GM19397 (cell line): ENCODE results near the gene TTC16.
"Not testable (repeated sequence)": the region's sequence is repeated elsewhere in the genome, so short reads cannot be mapped to it uniquely, and the experiment has no call there.

Experiments
- ATAC-seq: cut with Tn5 transposase; IDR thresholded peaks from one replicate; pipeline ENCODE4 v1.9.1; 2021; ENCODE audit warnings: mild to moderate bottlenecking, moderate library complexity; ENCODE audit not compliant: unreplicated experiment

The TTC16 gene

GRCh38 chr9:127767410-127767809 is 51.5 kb downstream of the TTC16 start:
- ATAC-seq, result no peak

DNA sequence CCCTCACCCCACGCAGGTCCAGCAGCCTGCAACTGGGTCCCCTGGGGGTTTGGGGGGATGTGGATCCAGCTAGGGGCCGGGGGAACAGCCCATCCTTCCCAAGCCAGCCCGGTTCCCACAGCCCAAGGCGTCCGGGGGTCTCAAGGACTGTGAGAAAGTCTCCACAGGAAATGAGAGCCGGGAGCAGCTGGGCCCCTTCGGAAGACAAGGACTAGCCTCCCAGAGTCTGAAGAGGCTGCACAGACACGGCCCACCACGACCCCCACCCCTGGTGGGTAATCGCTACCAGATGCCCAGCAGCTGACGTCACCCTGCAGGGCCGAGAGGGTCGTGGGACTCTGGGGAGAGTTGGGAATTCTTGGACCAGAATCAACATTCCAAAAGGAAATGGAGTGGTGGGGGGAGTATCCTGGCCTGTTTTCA is 52.0 kb downstream of the TTC16 start:
- ATAC-seq, result no peak

DNA sequence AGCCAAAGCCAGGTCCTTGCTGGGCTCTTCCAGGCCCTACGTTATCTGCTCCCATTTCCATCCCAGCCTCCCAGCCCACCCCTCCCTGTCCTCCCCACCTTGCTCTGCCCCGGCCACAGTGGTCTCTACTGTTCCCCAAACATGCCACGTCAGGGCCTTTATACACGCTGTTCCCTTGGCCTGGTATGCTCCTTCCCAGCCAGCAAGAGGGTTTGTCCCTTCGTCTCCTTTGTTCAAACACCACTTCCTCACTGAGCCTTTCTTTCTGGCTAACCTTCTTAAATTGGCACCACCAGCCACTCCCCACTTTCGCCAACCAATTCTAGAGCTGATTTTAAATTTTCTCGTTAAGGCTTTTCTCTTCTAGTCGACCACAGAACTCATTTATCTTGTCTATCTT is 52.8 kb downstream of the TTC16 start:
- no peak for ATAC-seq

GRCh38 chr9:127769101-127769500 is 53.2 kb downstream of the TTC16 start:
- ATAC-seq, result no peak

- no peak for ATAC-seq
These were observed 54.2 kb downstream of the TTC16 start for GRCh38 chr9:127769929-127770582.

- no peak for ATAC-seq
These were observed 54.7 kb downstream of the TTC16 start for GRCh38 chr9:127770583-127770904.

- peak; percentile 80 for ATAC-seq
These were observed 55.2 kb downstream of the TTC16 start for GRCh38 chr9:127770905-127771569.

- ATAC-seq, result no peak
These were observed 55.8 kb downstream of the TTC16 start for GRCh38 chr9:127771570-127772189.

DNA sequence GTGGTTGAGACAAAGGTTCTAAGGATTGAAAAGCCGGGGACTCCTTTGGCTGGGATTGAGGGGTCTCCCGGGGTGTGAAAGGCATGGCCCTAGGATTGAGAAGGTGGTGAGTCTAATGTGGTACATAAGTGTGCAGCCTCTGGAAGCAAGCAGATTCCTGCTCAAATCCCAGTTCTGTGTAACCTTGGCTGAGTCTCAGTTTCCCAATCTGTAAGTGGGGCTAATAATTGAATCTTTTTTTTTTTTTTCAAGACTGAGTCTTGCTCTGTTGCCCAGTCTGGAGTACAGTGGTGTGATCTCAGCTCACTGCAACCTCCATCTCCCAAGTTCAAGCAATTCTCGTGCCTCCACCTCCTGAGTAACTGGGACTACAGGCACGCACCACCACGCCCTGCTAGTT is 56.7 kb downstream of the TTC16 start:
- no peak for ATAC-seq

DNA sequence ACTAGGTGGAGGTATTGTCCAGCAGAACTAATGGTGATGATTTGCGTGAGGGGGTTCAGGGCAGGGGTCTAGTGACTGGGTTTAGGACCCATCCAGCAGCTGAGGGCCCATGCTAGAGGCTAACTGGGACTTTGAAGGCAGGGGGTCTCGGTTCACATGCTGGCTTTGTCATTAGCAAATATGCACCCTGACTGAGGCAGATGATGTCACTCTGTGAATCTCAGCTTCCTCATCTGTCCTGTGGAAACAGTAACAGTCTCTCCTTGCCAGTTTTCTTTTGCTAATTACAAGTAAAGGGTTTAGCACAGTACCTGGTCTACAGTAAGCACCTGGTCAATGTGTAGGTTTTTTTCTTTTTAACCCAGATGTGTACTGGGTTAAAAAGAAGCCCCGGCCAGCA is 57.4 kb downstream of the TTC16 start:
- no peak for ATAC-seq

DNA sequence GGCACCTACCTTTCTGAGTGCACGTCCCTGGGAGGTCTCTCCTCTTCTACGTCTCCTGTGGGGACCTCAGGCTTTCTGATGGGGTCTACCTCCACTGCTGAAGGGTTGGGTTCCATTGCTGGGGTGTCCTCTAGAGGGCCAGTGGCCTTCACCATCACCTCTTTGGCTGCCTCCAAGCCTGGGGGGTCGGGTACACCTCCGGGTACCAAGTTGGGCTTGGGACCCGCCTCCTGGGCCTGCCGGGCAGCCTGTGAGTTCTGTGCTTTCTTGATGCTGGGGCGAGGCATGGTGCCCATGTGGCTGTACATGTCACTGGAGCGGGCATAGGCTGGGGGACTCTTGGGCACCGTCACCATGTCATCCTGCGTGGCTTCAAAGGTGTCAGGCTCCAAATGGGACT is 58.1 kb downstream of the TTC16 start:
- no peak for ATAC-seq

DNA sequence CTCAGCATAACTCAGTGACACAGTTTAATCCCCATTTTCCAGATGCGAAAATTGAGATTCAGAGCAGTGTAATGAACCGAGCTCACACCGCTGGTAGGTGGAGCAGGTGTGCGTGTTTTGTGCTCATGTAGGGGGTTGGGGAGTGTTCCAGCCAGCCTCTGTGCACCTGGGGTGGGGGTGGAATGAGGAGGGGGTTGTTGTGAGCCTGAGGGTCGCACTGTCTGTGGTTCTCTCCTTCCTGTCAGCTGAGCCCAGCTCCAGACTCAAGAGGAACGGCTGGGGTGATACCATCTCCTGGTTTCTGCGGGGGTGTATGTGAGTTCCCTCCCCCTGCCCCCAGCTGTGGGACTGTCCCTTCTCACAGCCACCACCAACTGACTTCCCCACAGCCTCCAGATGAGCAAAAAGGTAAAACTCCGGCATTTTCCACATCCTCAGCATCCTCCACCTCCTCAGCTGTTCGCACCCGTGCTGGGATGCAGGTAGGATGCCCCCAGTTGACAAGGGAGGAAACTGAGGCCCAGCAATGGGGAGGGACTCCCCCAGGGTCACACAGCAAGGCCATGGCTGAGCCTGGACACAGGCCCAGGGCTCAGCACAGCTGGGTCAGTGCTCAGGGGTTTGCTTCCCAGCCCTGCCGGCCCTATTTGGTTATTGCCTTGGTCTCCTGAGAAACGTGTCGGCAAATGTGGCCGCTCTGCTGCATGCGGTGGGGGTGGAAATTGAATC is 60.5 kb downstream of the TTC16 start:
- no peak for ATAC-seq

- ATAC-seq, result no peak
These were observed 61.0 kb downstream of the TTC16 start for GRCh38 chr9:127776924-127777289.

- ATAC-seq, result no peak
These were observed 61.6 kb downstream of the TTC16 start for GRCh38 chr9:127777368-127777980.

DNA sequence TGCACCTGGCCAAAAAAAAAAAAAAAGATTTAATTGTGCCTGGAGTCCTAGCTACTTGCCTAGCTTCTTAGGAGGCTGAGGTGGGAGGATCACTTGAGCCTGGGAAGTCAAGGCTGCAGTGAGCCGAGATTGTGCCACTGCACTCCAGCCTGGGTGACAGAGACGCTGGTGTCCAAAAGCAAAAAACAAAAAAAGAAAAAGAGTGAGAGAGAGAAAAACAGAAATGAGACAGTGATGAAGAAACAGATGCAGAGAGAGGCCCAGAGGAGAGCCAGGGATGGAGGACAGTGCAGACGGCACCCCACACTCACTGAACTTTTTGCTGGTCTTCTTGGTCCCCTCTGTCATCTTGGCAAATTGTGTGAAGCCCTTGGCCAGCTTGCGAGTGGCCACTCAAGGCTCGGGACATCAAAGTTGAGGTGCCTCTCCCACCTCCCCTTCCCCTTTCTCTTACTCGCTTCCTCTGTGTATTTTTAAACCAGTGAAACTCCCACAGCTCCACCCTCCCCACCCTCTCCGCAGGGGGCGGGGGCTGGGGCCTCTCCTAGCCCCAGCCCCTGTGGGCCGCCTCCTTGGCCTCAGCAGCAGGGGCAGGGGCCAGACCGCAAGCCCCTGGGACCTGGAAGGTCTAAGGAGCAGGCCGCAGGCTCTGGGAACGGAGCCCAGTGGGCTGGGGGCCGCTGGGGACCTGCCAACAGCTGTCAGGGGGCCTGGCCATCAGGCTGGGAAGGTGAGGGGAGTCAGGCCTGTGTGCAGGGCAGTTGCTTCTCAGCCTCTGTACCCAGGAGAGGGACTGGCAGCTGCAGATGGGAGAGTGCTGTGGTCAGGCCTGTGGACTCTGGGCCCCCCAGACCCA is 62.6 kb downstream of the TTC16 start, which contains the start of gene SH2D3C:
Gene SH2D3C, minus strand, starts transcription at position 387 of the 856 bp plus-strand sequence. Its CDS starts 39 bp downstream, at position 348.
- ATAC-seq, result peak; percentile 37

DNA sequence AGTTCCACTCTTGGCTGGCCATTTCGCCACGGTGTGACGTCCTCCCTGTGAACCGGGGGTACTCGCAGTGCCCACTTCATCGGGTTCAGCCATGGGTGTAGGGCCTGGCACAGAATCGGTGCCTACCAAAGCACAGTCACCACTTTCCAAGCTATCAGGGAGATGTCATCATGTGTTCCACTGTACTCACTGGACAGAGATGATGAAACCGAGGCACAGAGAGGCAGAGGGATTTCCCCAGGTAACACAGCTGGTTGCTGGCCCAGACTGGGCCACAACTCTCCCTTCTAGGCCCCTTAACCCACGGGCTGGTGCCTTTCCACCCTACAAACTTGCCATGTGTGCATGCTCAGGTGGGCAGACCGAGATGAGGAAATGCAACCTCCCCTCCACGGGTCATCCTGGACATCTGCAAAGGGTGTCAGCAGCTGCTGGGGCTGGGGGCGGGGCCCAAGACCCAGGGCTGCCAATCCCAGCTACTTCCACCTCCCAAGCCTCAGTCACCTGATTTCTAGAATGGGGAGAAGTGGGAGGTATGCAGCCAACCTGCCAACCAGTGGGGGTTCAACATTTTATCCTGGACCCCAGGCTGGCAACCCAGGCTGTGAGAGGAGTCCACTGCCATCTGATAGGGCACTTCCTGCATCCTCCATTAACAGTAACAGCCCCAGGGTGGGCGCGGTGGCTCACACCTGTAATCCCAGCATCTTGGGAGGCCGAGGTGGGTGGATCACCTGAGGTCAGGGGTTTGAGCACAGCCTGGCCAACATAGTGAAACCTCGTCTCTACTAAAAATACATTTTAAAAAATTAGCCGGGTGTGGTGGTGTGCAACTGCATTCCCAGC is 63.5 kb downstream of the TTC16 start:
- peak; percentile 41 for ATAC-seq

DNA sequence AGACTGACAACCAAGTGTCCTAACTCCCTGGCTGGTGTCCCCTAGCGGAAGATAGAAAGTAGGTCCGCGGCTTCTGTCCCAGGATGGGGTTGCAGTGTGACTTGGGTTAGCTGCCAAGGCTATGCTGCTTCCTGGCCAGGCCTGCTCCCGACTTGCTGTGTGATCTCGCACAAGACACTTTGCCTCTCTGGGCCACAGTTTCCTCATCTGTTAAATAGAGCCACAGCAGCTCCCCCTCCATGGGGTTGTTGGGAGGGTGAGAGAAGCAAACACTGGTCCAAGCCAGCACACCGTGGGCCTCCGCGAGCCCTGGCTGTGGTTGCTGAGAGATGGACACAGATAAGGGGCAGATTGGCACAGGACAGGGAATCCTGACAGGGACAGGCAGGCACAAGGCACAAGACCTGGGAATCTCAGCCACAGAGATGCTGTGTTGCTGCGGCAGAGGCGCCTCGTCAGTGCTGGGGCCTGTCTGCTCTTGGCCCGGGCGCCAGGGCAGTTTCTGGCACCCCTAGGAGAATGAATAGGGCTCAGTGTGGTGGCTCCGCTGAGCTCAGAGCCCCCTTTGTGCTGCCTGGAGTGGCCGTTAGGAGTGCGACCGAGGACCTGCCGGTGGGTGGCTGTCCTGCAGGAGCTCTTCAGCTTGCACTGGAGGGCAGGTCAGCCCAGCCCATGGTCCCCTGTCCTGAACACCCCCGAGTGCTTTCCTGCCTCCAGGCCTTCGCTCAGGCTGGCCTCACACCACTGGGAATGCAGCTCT is 64.4 kb downstream of the TTC16 start:
- ATAC-seq, result no peak

- not testable (repeated sequence) for ATAC-seq
These were observed 65.0 kb downstream of the TTC16 start for GRCh38 chr9:127780909-127781308.
